Mammary epithelial cell (primary cell): ENCODE results near the gene AMY2B.

ENCODE experiments used
- CTCF ChIP-seq, 2 donors: IDR thresholded peaks in 1 of 2; conservative IDR thresholded peaks in 1 of 2; 2 replicates each; pipeline ENCODE4 v1.5.1; 2011 to 2012; ENCODE audit warnings: inconsistent platforms in 2 of 2, low read length in 2 of 2, mild to moderate bottlenecking in 2 of 2, control low read depth in 1 of 2, low read depth in 1 of 2; ENCODE audit not compliant: insufficient read depth in 1 of 2; ENCODE audit errors: extremely low read depth in 1 of 2
- EZH2 ChIP-seq: IDR thresholded peaks from 2 replicates; pipeline ENCODE4 v1.6.1; 2012; ENCODE audit warnings: low read length, inconsistent platforms, borderline replicate concordance

GRCh38 chr1:103582464-103582863 lies 11.1 kb downstream of the AMY2B start:
- TF ChIP-seq CTCF (conservative IDR thresholded peaks at IDR 0.05 in 1 of 2, IDR thresholded peaks at IDR 0.05 in 1 of 2; ENCODE audit: extremely low read depth in 1 of 2, insufficient read depth in 1 of 2, low read depth in 1 of 2, low read length in 2 of 2) (no peak), EZH2 (no peak)
